Effector CD8-positive, alpha-beta T cell (primary cell): Measurements from ENCODE around the gene MLLT3.

ENCODE experiments used
- DNase-seq: peaks from one replicate; lab custom pipeline; 2025; lab: John Stamatoyannopoulos, UW

The MLLT3 gene

DNA sequence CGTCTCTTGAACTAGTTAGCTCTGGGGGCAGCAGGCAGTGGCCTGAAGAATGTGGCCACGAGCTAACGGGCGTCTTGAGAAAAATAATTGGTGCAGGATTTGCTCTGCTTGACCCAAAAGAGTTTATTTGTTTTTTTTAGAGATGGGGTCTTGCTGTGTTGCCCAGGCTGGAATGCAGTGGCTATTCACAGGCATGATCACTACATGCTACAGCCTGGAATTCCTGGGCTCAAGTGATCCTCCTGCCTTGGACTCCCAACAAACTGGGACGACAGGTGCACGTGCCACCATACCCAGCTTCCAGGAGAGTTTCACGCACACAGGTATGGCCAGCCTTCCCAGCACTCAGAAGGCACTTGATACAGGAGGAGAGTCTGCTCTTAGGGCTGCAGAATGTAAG is 203.8 kb downstream of the MLLT3 start:
- DNase-seq, result no peak

DNA sequence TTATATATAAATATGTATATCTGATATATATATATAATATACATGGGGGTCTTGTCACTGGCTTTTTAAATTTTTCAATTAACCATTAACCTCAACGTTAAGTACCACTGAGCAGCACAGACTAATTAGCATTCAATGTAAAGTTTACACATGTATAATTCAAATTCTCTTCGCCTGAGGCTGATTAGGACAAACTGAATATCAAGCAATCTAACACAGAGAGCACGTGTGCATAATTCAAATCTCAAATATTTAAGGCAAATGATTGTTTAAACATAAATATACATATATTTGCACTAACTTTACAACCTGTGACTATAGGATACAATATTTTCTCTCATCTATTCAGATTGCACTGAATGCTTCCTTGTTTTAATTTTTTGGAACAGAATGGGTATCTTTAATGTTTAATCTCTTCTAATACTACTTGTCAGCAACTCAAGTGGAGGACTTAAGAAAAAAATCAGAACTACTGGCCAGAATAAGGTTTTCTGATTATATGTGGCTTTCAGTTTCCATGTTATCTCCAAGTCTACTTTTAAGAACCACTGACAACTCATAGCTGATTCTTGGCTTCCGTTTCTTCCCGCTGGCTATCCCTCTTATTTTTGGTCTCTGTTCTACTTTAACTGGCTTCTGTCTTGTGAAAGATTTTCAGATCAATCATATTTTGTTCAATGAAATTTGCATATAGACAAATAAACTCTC is 204.8 kb downstream of the MLLT3 start:
- DNase-seq, result no peak

DNA sequence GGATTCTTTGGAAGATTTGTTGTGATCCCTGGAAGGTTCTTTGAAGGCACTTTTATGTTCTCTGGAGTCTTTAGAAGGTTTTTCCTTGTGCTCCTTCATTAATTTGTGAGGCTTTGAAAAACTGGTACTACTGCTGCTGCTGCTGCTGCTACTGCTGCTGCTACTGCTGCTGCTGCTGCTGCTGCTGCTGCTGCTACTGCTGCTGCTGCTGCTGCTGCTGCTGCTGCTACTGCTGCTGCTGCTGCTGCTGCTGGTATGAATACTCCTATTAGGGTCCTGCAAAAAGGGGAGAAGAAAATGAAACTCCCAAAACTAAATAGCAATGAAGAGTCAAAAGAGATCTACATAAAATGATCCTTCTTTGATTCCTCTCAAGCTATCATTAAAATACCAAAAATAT is 208.1 kb downstream of the MLLT3 start:
- DNase-seq, result no peak

DNA sequence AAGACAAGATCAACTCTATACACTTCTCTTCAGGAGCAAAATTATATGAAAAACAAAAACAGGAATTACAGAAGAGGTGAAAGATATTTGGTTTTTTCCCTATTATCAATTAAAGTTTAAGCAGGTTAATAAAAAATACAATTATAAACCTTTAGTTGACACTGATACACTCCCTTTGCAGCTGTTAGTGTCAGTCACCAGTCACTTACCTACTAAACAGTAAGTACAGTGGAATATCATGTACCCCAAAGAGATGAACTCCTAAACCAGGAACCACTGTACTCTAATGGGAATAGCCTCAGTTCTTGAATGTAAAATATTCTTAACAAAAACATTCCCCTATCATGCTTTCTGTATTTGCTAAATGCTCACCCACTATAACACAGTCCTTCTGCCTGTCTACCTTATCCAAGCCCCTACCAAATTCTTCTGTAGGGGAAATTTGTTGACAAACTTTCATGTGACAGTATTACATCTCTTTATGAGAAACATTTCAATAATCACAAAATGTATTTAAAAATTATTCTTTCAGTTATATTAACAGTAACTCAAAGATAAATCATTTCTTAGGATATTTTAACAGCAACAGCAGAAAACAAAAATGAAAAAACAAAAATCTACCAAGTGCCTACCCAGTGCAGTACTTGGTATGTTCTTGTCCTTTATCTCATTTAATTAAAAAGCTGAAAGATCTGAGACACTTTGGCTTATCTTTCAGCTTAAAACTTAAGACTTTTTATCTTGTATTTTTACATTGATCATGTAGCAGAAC is 212.8 kb downstream of the MLLT3 start:
- DNase-seq, result no peak

- no peak for DNase-seq
These were observed 213.8 kb downstream of the MLLT3 start for GRCh38 chr9:20408513-20408912.

GRCh38 chr9:20407013-20407412 is 215.3 kb downstream of the MLLT3 start:
- DNase-seq, result no peak

DNA sequence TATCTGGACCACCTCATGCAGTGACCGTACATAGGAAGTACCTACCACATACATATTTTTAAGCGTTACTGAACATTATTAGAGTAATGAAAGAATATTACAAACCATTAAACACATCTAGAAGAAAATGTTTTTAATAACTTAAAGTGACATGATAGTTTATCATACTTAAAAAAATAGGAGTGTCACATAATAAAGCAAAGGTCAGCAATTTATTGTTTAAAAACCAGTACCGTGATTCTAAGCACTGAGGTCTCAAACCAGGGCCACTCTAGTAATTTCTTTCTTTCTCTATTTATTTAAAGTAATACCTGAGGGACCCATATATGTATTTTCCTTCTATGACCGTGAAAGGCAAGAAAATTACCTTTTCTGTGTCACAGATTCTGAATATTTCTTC is 216.0 kb downstream of the MLLT3 start:
- DNase-seq, result no peak

- no peak for DNase-seq
These were observed 216.7 kb downstream of the MLLT3 start for GRCh38 chr9:20405616-20406015.

DNA sequence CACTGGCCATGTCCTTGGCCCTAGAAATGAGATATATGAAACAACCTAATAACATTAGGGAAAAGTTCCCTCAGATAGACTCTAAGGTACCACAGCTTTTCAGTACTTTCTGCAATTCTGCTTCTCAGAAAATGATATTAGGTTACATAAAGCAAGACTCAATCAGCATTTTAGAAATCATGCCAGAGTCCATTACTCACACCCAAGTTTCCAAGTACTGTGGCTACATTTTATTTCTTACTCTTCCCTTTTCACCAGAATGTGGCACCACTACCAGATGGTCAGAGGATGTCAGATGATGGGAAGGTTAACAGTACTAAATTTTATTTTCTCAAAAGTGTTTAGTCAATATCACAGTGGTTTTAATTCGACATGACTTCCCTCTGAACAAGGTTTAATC is 217.2 kb downstream of the MLLT3 start:
- no peak for DNase-seq

- no peak for DNase-seq
These were observed 218.0 kb downstream of the MLLT3 start for GRCh38 chr9:20404192-20404813.

GRCh38 chr9:20403346-20403745 is 219.0 kb downstream of the MLLT3 start:
- no peak for DNase-seq

GRCh38 chr9:20402273-20402875 is 219.9 kb downstream of the MLLT3 start:
- no peak for DNase-seq

- no peak for DNase-seq
These were observed 223.6 kb downstream of the MLLT3 start for GRCh38 chr9:20398536-20399338.

- DNase-seq, result no peak
These were observed 225.0 kb downstream of the MLLT3 start for GRCh38 chr9:20397348-20397747.

DNA sequence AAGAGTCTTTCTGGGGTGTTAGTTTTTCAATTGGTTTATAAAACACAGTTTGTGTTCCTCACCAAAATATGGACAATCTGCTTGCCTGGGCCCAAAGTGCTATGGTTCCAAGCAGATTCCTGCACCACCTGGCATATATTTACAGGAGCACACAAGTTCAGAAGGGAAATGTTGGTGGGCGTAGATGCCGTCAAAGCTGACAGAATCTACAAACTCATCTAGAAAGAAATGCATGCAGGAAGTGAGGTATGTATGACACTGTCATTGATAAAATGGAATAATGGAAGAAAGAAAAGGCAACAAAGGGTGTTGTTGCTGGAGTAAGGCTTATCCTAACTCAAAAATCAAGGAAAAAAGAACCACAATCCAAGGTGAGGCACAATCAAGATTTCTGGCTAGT is 225.8 kb downstream of the MLLT3 start:
- no peak for DNase-seq

DNA sequence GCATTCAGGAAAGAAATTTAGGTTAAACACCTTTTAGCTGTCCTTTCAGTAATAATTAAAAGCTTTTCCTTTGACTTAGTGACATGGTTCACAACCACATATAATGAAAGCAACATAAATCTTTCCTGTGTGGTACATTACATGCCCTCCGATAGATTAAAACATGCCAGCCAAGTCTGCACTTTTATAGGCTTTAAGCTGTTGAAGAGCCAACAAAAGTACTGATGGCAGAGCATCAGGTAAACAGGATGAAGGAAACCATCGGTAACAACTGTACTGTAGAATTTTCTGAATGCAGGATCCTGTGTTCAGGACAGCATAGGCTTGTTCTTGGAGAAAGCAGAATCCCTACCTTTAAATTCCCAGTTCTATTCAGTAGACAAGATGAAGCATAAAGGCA is 226.6 kb downstream of the MLLT3 start:
- DNase-seq, result no peak

GRCh38 chr9:20394969-20395368 is 227.3 kb downstream of the MLLT3 start:
- DNase-seq, result no peak

GRCh38 chr9:20391208-20391607 is 231.1 kb downstream of the MLLT3 start:
- DNase-seq, result no peak

- DNase-seq, result no peak
These were observed 231.9 kb downstream of the MLLT3 start for GRCh38 chr9:20390400-20390799.

- no peak for DNase-seq
These were observed 235.2 kb downstream of the MLLT3 start for GRCh38 chr9:20387062-20387461.

- DNase-seq, result no peak
These were observed 237.7 kb downstream of the MLLT3 start for GRCh38 chr9:20384642-20385041.
